B cell (primary cell): ENCODE data around the gene BAG2.

Experiments used
- EZH2 ChIP-seq: IDR thresholded peaks from 2 replicates; pipeline ENCODE4 v1.6.1; 2012; ENCODE audit warnings: borderline replicate concordance, low read depth, mild to moderate bottlenecking, moderate library complexity, low read length; ENCODE audit not compliant: insufficient read depth, poor library complexity, severe bottlenecking
- TF ChIP-seq, protein P1 (sequence below): fragments of 200-600 bp; IDR thresholded peaks from one replicate; pipeline ENCODE4 v1.8.0; 2022; ENCODE audit warnings: antibody characterized with exemption, mild to moderate bottlenecking

DNA sequence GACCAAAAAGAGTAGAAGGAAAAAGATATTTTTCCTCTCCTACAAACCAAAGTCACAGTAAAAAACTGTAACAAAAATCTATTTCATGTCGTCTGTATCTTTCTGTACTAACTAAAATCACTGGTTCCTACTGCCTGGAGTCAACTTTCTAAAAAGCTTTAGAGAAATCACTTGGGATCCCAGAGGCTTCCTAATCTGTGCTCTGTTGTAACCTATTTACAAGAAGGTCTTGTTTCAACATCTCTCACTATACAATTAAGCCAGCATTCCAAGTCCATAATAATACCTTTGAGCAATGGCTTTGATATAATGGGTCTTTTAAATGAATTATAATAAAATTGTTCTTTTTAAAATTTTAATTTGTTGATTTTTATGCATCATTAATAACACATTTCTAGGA lies 29.6 kb downstream of the BAG2 start:
- TF ChIP-seq, protein P1, sequence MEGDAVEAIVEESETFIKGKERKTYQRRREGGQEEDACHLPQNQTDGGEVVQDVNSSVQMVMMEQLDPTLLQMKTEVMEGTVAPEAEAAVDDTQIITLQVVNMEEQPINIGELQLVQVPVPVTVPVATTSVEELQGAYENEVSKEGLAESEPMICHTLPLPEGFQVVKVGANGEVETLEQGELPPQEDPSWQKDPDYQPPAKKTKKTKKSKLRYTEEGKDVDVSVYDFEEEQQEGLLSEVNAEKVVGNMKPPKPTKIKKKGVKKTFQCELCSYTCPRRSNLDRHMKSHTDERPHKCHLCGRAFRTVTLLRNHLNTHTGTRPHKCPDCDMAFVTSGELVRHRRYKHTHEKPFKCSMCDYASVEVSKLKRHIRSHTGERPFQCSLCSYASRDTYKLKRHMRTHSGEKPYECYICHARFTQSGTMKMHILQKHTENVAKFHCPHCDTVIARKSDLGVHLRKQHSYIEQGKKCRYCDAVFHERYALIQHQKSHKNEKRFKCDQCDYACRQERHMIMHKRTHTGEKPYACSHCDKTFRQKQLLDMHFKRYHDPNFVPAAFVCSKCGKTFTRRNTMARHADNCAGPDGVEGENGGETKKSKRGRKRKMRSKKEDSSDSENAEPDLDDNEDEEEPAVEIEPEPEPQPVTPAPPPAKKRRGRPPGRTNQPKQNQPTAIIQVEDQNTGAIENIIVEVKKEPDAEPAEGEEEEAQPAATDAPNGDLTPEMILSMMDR, result no peak
- no peak for TF ChIP-seq EZH2
